LNCAP (cell line): ENCODE measurements around the gene TMEM132C.

Source experiments
- CTCF ChIP-seq: fragments of 450-650 bp; IDR thresholded peaks from 2 replicates; pipeline ENCODE4 v1.5.1; 2017; ENCODE audit warnings: mild to moderate bottlenecking

TMEM132C gene

GRCh38 chr12:128381541-128381940, 114.6 kb downstream of the TMEM132C start:
- no peak for TF ChIP-seq CTCF

GRCh38 chr12:128381946-128382345, 115.0 kb downstream of the TMEM132C start:
- TF ChIP-seq CTCF, result no peak

DNA sequence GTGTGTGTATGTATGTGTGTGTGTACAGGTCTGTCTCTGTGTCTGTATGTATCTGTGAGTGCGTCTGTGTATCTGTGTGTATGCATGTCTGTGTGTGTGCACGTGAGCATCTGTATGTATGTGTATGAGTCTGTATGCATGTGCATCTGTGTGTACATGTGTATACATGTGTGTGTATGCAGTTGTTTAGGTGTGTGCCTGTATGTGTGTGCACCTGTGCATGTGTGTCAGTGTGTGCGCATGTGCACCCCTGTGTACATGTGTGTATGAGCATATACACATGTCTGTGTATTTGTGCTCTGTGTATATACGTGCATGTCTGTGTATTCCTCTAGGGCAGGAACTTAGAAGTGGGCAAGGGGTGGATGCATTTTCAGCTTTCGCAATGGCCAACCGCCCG, 116.0 kb downstream of the TMEM132C start:
- TF ChIP-seq CTCF, result no peak

DNA sequence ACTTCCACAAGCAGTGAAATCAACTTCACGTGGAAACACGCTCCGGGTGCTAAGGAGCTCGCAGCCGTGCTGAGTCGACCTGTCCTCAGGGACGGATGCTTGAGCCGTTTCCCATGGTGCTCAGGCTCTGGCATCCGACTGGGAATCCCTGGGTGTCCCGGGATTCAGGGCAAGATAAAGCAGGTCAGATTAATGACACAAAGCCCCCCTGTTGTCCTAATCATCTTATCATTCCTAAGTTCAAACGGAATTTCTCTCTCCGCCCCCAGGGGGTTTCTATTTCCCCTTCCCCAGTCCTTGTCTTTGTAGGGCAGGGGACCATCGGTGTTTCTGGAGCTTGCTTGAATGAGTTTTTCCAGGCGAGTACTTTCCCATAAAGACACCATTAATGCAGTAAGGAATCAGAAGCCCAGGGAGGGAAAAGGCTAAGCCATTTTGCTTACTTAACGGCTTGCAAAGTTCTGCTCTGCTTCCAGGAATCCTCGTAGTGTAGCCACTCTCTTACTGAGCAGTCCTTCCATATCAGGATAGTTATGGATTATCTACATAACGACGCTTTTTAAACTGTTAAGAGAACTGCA, 116.5 kb downstream of the TMEM132C start:
- no peak for TF ChIP-seq CTCF

GRCh38 chr12:128385736-128386135, 118.8 kb downstream of the TMEM132C start:
- no peak for TF ChIP-seq CTCF

GRCh38 chr12:128387811-128388422, 120.9 kb downstream of the TMEM132C start:
- peak; percentile 34; the same call in 1 of the 2 replicates for TF ChIP-seq CTCF

DNA sequence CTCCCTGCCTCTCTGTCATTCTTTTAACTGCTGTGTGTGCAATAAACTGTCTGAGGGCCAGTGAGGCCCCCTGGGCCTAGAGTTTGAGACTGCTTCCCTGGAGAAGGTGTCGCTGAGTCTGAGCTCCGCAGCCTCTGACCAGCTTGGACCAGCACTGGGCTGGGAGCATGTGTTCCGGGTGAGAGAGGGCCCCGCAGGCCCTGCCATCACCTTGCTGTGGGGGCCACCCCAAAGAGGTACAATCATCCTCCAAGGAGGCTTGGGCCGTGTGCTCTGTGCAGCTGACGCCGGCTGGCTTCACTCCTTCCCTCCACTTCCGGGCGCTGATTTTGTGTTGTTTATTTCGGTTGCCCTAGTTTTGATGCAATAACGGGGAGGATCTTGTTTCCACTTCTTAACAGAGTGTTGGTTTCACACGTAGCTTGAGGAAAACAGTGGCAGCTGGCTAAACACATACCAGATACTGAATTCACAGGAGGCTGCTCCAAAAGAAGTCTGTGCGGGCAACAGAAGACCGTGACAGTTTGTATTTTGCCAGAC, 121.6 kb downstream of the TMEM132C start:
- no peak for TF ChIP-seq CTCF
